GM19025 (cell line): ENCODE measurements around the gene TSPYL6.

ENCODE experiments used
- ATAC-seq: cut with Tn5 transposase; IDR thresholded peaks from one replicate; pipeline ENCODE4 v1.9.1; 2021; ENCODE audit warnings: mild to moderate bottlenecking, low read depth, moderate library complexity; ENCODE audit not compliant: unreplicated experiment

The TSPYL6 gene

DNA sequence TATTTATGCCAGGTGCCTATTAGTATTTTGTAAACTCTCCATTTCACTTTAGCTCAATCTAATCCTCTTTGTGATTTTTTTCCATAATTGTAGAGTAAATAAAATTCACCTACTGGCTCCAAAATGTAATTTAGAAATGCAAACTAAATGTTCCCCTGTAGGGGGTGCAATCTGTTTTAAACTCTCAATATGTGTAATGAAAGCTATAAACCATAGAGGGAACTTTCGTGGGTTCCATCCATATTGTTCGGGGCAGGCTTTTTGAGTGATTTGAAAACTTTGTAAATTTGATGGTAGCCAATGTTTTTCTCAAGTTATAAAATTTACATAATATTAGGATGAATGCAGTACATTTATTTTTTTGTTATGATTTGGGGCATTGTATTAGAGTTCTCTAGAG lies 49.4 kb downstream of the TSPYL6 start:
- ATAC-seq, result no peak

DNA sequence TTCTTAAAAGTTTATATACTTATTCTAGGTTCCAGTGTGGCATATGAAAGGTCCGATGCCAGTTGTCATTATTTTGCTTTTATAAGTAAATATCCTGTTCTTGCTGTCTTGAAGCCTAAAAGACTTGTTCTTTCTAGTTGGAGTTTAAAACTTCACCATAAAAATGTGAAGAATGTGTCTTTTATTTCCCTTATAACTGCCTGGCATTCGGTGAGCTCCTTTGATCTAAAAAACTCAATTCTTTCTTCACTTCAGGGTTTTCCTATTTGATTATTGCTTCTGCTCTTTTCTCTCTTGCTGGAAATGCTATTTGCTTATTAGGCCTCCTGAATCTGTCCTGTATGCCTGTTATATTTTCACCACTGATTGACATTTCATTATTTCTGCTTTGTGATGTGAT lies 51.6 kb downstream of the TSPYL6 start:
- no peak for ATAC-seq
